Naive thymus-derived CD4-positive, alpha-beta T cell (primary cell): ENCODE data around the gene LARGE1. TPM values are rescaled to one million over a fixed set of nuclear protein-coding genes. Genes with fewer than 3 reads are reported as not detected.

Experiments used
- ATAC-seq: fragments of 150-1000 bp; cut with Tn5 transposase; 2 replicates; pipeline ENCODE4 v1.10.0; 2021; ENCODE audit warnings: mild to moderate bottlenecking, moderate library complexity
- CTCF ChIA-PET: fragments of 350-600 bp; sonication (Branson Sonifier 250); formaldehyde crosslinking; loops from one replicate; lab custom pipeline; 2021; ENCODE audit warnings: antibody characterized with exemption; lab: Charles Lee
- POLR2A ChIA-PET: fragments of 350-600 bp; sonication (Branson Sonifier 250); formaldehyde crosslinking; loops from one replicate; lab custom pipeline; 2021; ENCODE audit warnings: antibody characterized with exemption, inconsistent platforms; lab: Charles Lee
- DNase-seq, 9 donors: peaks; one replicate each; pipeline versions ENCODE4 v3.0.0 to v3.0.0-alpha.2; 2020 to 2022; ENCODE audit warnings: mixed read lengths in 1 of 9
- H3K27ac ChIP-seq: one replicate; pipeline ENCODE4 v1.7.0; 2013; ENCODE audit warnings: mild to moderate bottlenecking, low read depth, low read length, moderate library complexity
- H3K27me3 ChIP-seq, 2 donors: one replicate each; pipeline ENCODE4 v1.7.0; 2013; ENCODE audit warnings: low read length in 2 of 2, mild to moderate bottlenecking in 2 of 2, moderate library complexity in 2 of 2; ENCODE audit not compliant: control insufficient read depth in 2 of 2, insufficient read depth in 2 of 2
- H3K36me3 ChIP-seq, 3 experiments: 1 replicate in 2 of 3; 2 replicates in 1 of 3; pipeline ENCODE4 v1.7.0; 2013; ENCODE audit warnings: low read length in 3 of 3, mild to moderate bottlenecking in 3 of 3, moderate library complexity in 1 of 3; ENCODE audit not compliant: insufficient read depth in 3 of 3, control insufficient read depth in 2 of 3
- H3K4me1 ChIP-seq, 2 donors: one replicate each; pipeline ENCODE4 v1.7.0; 2013; ENCODE audit warnings: low read length in 2 of 2, mild to moderate bottlenecking in 2 of 2, moderate library complexity in 1 of 2; ENCODE audit not compliant: control insufficient read depth in 2 of 2, insufficient read depth in 2 of 2
- H3K4me3 ChIP-seq: 2 replicates; pipeline ENCODE4 v1.7.0; 2013; ENCODE audit warnings: mild to moderate bottlenecking, low read length
- H3K9me3 ChIP-seq, 3 experiments: 1 replicate in 2 of 3; 2 replicates in 1 of 3; pipeline ENCODE4 v1.7.0; 2013; ENCODE audit warnings: low read length in 3 of 3; ENCODE audit not compliant: control insufficient read depth in 2 of 3
- H3K27ac Mint-ChIP-seq, 9 donors: one replicate each; pipeline ENCODE4 v1.8.0; 2020 to 2022; ENCODE audit warnings: mixed read lengths in 9 of 9, mild to moderate bottlenecking in 8 of 9, moderate library complexity in 5 of 9, inconsistent platforms in 2 of 9
- H3K27me3 Mint-ChIP-seq, 5 donors: one replicate each; pipeline ENCODE4 v1.8.0; 2021 to 2022; ENCODE audit warnings: mixed read lengths in 5 of 5, mild to moderate bottlenecking in 1 of 5
- H3K36me3 Mint-ChIP-seq, 5 donors: one replicate each; pipeline ENCODE4 v1.8.0; 2020 to 2022; ENCODE audit warnings: mixed read lengths in 5 of 5, mild to moderate bottlenecking in 3 of 5, inconsistent platforms in 1 of 5
- H3K4me1 Mint-ChIP-seq, 7 donors: one replicate each; pipeline ENCODE4 v1.8.0; 2020 to 2022; ENCODE audit warnings: mixed read lengths in 7 of 7, mild to moderate bottlenecking in 3 of 7, inconsistent platforms in 1 of 7
- H3K4me3 Mint-ChIP-seq, 10 donors: one replicate each; pipeline ENCODE4 v1.8.0; 2020 to 2022; ENCODE audit warnings: mild to moderate bottlenecking in 10 of 10, mixed read lengths in 10 of 10, moderate library complexity in 6 of 10, inconsistent platforms in 2 of 10
- H3K9me3 Mint-ChIP-seq, 11 donors: one replicate each; pipeline ENCODE4 v1.8.0; 2020 to 2022; ENCODE audit warnings: mixed read lengths in 11 of 11, mild to moderate bottlenecking in 4 of 11, inconsistent platforms in 1 of 11, moderate library complexity in 1 of 11
- intact Hi-C, 2 donors: fragments of 100-400 bp; cut with micrococcal nuclease; formaldehyde crosslinking; loops; one replicate each; pipeline ENCODE4 v1.15.1; 2023
- polyA plus RNA-seq, 2 donors: library from polyadenylated mRNA; unstranded; fragments of 300-500 nt; fragmentation: Illumina TruSeq; gene quantifications; one replicate each; pipeline ENCODE4 v1.2.3, GENCODE V29; 2021
- total RNA-seq, 6 experiments: library from RNA in 5 of 6; stranded (reverse) in 5 of 6; gene quantifications; 1 replicate in 5 of 6; 2 replicates in 1 of 6; pipeline ENCODE4 v1.2.3 and lab custom pipeline; 2021 to 2026

Gene LARGE1
- total and polyA plus RNA-seq, 7 experiments from 2014 or later = 2.3 to 4.8 (median 3.0) TPM; not detected in 3

DNA sequence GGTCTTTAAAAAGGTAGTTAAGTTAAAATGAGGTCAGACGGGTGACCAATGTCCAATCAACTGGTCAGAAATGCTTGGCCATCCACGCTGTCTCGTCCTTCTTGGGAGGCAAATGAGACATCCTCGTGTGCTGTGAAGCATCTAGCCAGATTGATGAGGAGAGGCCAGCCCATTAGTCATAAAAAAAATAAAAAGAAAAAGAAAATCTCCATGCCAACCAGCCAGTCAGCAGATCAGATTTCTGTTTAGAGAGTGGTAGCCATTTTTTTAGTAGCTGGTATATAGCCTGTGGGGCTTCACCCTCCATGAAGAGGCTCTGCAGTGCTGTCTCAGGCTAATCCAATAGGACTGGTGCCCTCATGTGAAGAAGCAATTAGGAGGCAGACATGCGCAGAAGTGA lies 519.0 kb downstream of the LARGE1 start:
- no peaks in the 10 kb centered on the region for H3K36me3 Mint-ChIP-seq
- Histone ChIP-seq H3K27me3 (no peaks in the 10 kb centered on the region), H3K4me3 (no peak overlapping the region), H3K9me3 (no peaks in the 10 kb centered on the region), H3K36me3 (no peaks in the 10 kb centered on the region), H3K4me1 (no peaks in the 10 kb centered on the region), H3K27ac (no peak overlapping the region)
- ChIA-PET POLR2A (no interaction called here), CTCF (no interaction called here)
- H3K4me3 Mint-ChIP-seq = no peak overlapping the region
- H3K27ac Mint-ChIP-seq = no peak overlapping the region
- intact Hi-C loops = no loop called here
- H3K4me1 Mint-ChIP-seq = peaks cover 0 to 1% (median 0%) of the 10 kb centered on the region in 7 donors
- DNase-seq (no peak), ATAC-seq (no peak)
- peaks cover 0 to 9% (median 2%) of the 10 kb centered on the region in 11 donors for H3K9me3 Mint-ChIP-seq
- no peaks in the 10 kb centered on the region for H3K27me3 Mint-ChIP-seq

DNA sequence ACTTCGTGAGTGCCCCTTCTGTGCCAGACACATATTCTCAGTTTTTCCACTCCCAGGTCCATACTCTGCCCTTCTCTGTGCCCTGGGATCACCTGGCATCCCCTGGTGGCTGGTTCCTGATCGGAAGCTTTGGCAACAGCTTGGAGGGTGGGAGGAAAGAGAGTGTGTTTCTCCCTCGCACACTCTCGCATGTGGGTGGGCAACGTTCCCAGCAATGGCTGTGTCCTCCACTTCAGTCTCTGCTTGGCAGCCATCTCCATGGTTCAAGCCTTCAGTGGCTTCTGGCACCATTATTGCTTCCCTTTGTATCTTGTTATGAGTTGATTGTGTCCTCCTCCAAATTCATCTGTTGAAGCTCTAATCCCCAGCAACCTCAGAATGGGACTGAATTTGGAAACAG lies 519.4 kb downstream of the LARGE1 start:
- no peak overlapping the region for H3K27ac Mint-ChIP-seq
- ATAC-seq (no peak), DNase-seq (no peak)
- peaks cover 0 to 1% (median 0%) of the 10 kb centered on the region in 7 donors for H3K4me1 Mint-ChIP-seq
- ChIA-PET CTCF (no interaction called here), POLR2A (no interaction called here)
- H3K4me3 Mint-ChIP-seq = no peak overlapping the region
- no peaks in the 10 kb centered on the region for H3K4me1 ChIP-seq
- no peaks in the 10 kb centered on the region for H3K9me3 ChIP-seq
- intact Hi-C loops = no loop called here
- no peaks in the 10 kb centered on the region for H3K36me3 ChIP-seq
- H3K9me3 Mint-ChIP-seq = peaks cover 0 to 11% (median 2%) of the 10 kb centered on the region in 11 donors
- no peaks in the 10 kb centered on the region for H3K27me3 ChIP-seq
- H3K27me3 Mint-ChIP-seq = no peaks in the 10 kb centered on the region
- H3K27ac ChIP-seq = no peak overlapping the region
- H3K36me3 Mint-ChIP-seq = no peaks in the 10 kb centered on the region
- H3K4me3 ChIP-seq = no peak overlapping the region

DNA sequence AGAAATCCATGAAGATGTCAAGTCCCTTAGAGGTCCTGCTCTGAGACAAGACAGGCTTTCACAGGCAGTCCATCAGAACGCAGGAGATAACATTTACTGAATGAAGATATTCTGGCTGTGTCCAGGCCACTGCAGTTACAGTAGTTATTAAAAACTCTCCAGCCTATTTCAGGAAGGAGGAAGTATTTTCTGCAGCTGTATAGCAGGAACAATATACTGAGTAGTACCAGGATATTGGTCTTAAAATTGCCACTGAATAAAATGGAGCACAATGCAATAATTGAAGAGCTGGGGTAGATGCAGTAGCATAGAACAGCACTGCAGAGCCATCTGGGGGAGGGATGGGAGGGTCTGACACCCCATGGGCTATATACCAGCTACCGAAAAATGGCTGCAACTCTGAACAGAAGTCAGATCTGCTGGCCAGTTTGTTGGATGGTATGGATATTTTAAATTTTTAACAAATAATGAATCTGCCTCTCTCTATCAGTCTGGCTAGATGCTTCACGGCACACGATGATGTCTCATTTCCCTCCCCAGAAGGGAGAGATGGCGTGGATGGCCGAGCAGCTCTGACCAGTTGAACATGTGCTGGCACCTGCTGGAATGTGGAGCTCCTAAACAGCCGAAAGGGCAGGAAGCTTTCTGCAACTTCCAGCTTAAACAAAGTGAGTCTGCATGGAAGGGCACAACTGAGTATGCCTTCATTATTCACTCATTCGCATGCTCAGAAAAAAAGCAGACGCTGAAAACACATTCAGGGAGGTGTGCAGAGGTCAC lies 520.0 kb downstream of the LARGE1 start:
- Mint-ChIP-seq H3K4me1 (peaks cover 0 to 1% (median 0%) of the 10 kb centered on the region in 7 donors), H3K9me3 (peaks cover 0 to 11% (median 2%) of the 10 kb centered on the region in 11 donors)

DNA sequence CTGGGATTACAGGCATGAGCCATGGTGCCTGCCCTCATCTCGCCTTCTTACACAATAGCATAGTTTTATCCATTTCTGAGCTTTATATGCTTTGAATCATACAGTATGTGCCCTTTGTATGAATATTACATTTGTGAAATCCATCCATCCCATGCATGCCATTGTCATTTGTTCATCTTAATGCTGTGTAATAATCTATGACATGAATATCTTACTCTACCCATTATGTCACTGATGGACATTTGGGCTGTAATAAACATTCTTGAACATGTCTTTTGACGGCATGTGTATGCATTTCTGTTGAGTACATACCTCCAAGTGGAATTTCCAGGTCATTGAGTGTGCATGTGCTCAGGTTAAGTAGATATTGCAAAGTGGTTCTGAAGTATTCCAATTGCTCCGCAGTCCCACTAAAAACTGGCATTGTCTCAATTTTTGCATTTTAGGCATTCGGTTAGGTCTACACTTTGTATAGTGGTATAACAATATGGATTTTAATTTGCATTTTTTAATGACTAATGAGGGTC lies 522.8 kb downstream of the LARGE1 start:
- Mint-ChIP-seq H3K36me3 (no peaks in the 10 kb centered on the region), H3K9me3 (peaks cover 0 to 11% (median 2%) of the 10 kb centered on the region in 11 donors), H3K4me1 (no peaks in the 10 kb centered on the region), H3K27ac (no peak overlapping the region), H3K27me3 (no peaks in the 10 kb centered on the region), H3K4me3 (no peak overlapping the region)
- no peak overlapping the region for H3K4me3 ChIP-seq
- ChIA-PET CTCF (no interaction called here), POLR2A (no interaction called here)
- ATAC-seq (no peak), DNase-seq (no peak)
- intact Hi-C loops = no loop called here
- no peaks in the 10 kb centered on the region for H3K36me3 ChIP-seq
- H3K27ac ChIP-seq = no peak overlapping the region
- no peaks in the 10 kb centered on the region for H3K27me3 ChIP-seq
- H3K9me3 ChIP-seq = no peaks in the 10 kb centered on the region
- no peaks in the 10 kb centered on the region for H3K4me1 ChIP-seq

More for the DNA sequence above, 520.0 kb downstream of the LARGE1 start:
- Histone ChIP-seq H3K9me3 (no peaks in the 10 kb centered on the region), H3K27me3 (no peaks in the 10 kb centered on the region), H3K4me3 (no peak overlapping the region), H3K27ac (no peak overlapping the region), H3K36me3 (no peaks in the 10 kb centered on the region), H3K4me1 (no peaks in the 10 kb centered on the region)
- ATAC-seq (no peak), DNase-seq (no peak)
- CTCF ChIA-PET = no interaction called here
- no peaks in the 10 kb centered on the region for H3K36me3 Mint-ChIP-seq
- intact Hi-C loops = no loop called here
- no peak overlapping the region for H3K27ac Mint-ChIP-seq
- no peaks in the 10 kb centered on the region for H3K27me3 Mint-ChIP-seq
- POLR2A ChIA-PET = no interaction called here
- no peak overlapping the region for H3K4me3 Mint-ChIP-seq

DNA sequence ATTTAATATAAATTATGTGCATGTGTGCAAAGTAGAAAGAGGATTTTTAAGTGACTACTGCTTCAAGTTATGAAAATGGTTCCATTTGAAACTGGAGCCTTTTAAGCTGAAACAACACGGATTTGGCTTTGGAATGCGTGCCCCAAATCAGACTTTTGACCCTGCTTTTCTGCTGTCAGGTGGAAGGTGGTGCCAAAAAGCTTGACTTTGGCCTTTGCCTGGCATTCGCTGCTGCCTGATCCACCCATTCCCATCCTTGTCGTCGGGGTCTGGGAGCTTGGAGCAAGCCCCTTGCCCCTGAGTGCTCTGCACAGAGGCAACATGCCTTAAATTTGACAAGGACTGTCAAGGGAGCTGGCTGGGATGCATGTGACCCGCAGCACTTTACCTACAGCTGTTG lies 526.8 kb downstream of the LARGE1 start:
- Mint-ChIP-seq H3K27me3 (no peaks in the 10 kb centered on the region), H3K36me3 (no peaks in the 10 kb centered on the region), H3K27ac (no peak overlapping the region), H3K9me3 (peaks cover 0 to 8% (median 0%) of the 10 kb centered on the region in 11 donors), H3K4me1 (no peaks in the 10 kb centered on the region), H3K4me3 (no peak overlapping the region)
- ChIA-PET POLR2A (no interaction called here), CTCF (no interaction called here)
- intact Hi-C loops = no loop called here
- Histone ChIP-seq H3K4me3 (no peak overlapping the region), H3K9me3 (no peaks in the 10 kb centered on the region), H3K4me1 (no peaks in the 10 kb centered on the region), H3K27me3 (no peaks in the 10 kb centered on the region), H3K36me3 (no peaks in the 10 kb centered on the region), H3K27ac (no peak overlapping the region)
- no peak for DNase-seq
- no peak for ATAC-seq

DNA sequence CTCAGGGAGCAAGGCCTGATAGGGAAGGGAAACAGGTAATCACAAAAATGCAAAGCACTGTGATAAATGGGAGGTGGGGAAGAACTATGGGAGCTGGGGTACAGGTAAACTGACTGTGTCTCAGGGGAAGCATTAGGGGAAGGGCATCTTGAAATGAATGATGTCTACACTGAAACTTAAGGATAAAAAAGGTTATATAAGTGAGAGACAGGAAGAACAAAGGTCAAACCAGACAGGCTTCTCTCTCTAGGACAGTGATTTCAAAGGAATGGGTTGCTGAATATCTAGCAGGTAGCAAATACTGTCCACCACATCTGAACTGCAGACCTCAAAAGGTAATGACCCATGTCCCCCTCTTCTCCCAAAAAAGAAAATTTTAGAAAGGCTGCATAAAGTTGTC lies 529.0 kb downstream of the LARGE1 start:
- no peaks in the 10 kb centered on the region for H3K9me3 ChIP-seq
- no peak overlapping the region for H3K27ac ChIP-seq
- H3K4me1 ChIP-seq = no peaks in the 10 kb centered on the region
- Mint-ChIP-seq H3K4me3 (no peak overlapping the region), H3K27me3 (no peaks in the 10 kb centered on the region), H3K4me1 (no peaks in the 10 kb centered on the region), H3K9me3 (peaks cover 0 to 6% (median 0%) of the 10 kb centered on the region in 11 donors), H3K27ac (no peak overlapping the region), H3K36me3 (no peaks in the 10 kb centered on the region)
- no peak overlapping the region for H3K4me3 ChIP-seq
- ChIA-PET CTCF (no interaction called here), POLR2A (no interaction called here)
- H3K36me3 ChIP-seq = no peaks in the 10 kb centered on the region
- no peaks in the 10 kb centered on the region for H3K27me3 ChIP-seq
- intact Hi-C loops = no loop called here
- ATAC-seq (no peak), DNase-seq (no peak)

DNA sequence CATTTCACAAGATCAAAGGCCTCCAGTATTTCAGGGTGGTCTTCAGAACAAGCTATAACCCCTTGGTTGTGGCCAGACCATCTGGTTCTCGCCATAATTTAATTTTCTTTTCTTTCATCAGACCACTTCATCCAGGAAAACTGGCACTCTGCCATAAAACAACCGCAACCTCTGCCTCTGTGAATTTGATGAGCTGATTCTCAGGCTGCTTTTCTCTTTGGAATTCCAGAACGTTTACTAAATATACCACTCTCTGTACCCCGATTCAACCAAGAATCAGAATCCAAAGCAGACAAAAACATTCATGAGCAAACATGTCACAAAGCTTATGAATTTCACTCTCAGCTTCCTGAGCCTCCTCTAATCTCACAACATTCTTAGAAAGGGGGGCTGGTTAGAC lies 530.3 kb downstream of the LARGE1 start:
- intact Hi-C loops = no loop called here
- Mint-ChIP-seq H3K36me3 (no peaks in the 10 kb centered on the region), H3K9me3 (peaks cover 0 to 3% (median 0%) of the 10 kb centered on the region in 11 donors), H3K27ac (no peak overlapping the region), H3K27me3 (no peaks in the 10 kb centered on the region), H3K4me3 (no peak overlapping the region), H3K4me1 (no peaks in the 10 kb centered on the region)
- Histone ChIP-seq H3K4me3 (no peak overlapping the region), H3K9me3 (no peaks in the 10 kb centered on the region), H3K27ac (no peak overlapping the region), H3K36me3 (no peaks in the 10 kb centered on the region), H3K4me1 (no peaks in the 10 kb centered on the region), H3K27me3 (no peaks in the 10 kb centered on the region)
- ATAC-seq = no peak
- ChIA-PET CTCF (no interaction called here), POLR2A (no interaction called here)
- no peak for DNase-seq
